Measurements from ENCODE around the gene CAPN1.

Gene CAPN1

DNA sequence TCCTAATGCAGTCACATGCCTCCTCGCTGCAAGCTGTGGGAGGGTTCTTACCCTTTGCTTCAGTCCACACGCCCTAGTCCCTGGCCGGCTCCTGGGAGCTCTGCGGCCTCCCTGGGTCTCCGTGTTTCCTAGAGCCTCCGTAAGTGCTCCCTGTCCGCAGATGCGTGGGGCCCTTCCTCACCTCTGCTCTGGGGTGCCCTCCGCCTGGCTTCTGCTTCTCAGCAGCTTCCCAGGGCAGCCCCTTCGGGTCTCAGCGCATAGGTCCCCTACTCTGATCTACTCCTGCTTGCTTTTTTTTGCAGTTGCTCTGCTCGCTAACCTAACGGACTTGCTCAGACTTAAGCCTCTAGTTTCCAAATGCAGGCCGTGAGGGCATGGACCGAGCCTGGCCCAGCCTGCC lies 22.4 kb downstream of the CAPN1 start:
- DNase-seq (ENCODE audit: low spot score): no peak

GRCh38 chr11:65204646-65205601 lies 23.2 kb downstream of the CAPN1 start:
- DNase-seq (ENCODE audit: low spot score): peak; percentile 33

DNA sequence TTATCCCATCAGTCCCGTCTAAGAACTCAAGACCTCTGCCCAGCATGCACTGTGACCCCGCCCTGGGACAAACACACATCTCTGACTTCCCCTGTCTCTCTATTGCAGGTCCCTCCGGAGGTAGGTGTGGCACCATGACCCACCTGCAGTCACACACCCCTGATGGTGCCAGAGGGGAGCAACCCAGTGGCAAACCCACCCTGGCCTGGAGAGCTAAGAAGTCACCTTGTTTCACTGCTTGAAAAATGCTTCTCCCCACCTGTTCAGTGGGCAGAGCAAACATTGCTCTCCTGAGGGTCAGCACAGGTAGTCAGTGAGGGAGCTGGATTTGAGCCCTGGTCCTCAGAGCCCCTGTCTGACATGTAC lies 23.9 kb downstream of the CAPN1 start:
- no peak for DNase-seq (ENCODE audit: low spot score)

- DNase-seq (ENCODE audit: low spot score): no peak
These were observed 24.7 kb downstream of the CAPN1 start for GRCh38 chr11:65206441-65206841.

GRCh38 chr11:65206901-65207300 lies 25.2 kb downstream of the CAPN1 start:
- DNase-seq (ENCODE audit: low spot score): no peak

DNA sequence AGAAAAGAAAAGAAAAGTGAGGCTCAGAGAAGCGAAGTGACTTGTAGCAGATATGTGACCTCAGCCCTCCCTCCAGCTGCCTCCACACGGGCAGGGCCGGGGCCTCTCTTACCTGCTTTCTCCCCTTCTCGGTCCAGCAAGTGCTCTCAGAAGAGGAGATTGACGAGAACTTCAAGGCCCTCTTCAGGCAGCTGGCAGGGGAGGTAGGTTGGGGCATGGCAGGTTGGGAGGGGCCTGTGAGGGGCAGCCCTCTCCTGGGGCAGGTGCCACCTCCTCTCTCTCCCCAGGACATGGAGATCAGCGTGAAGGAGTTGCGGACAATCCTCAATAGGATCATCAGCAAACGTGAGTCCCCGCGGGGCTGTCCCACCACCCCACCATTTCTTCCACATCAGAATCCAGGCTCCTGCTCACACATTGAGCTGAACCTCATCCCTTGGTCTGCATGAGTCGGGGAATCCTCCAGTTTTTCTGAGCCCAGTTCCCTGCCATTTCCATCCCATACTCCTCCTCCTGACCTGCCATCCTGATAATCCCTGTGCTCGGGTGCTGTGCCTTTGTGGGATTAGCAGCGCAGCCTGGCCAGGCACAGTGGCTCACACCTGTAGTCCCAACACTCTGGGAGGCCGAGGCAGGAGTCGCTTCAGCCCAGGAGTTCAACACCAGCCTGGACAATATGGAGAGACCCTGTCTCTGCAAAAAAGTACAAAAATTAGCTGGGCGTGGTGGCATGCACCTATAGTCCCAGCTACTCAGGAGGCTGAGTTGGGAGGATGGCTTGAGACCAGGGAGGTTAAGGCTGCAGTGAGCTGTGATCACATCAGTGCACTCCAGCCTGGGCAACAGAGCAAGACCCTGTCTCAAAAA lies 26.4 kb downstream of the CAPN1 start:
- no peak for DNase-seq (ENCODE audit: low spot score)

- no peak for DNase-seq (ENCODE audit: low spot score)
These were observed 27.3 kb downstream of the CAPN1 start for GRCh38 chr11:65208785-65209710.

DNA sequence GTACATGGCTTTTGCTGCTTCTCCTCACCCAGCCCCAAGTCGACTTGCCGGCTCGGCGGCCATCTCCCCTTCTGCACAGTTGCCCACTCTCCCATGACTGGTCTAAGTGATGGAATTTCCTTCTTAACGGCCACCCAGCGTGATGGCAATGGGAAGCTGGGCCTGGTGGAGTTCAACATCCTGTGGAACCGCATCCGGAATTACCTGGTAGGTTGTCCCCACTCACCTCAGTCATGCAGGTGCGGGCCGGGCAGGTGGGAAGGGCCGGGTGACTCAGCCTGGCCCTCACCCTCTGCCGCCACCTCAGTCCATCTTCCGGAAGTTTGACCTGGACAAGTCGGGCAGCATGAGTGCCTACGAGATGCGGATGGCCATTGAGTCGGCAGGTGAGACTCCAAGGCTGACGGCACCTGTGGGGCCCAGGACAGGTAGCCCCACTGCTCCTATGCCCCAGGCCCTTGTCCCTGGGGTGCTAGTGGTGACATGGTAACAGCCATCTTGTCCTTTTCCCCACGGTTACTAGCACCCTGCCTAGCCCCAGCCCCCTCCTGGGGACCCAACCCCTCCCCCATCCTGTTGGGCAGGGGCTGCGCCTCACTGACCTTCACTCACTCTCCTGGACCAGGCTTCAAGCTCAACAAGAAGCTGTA lies 28.1 kb downstream of the CAPN1 start:
- DNase-seq (ENCODE audit: low spot score): no peak

DNA sequence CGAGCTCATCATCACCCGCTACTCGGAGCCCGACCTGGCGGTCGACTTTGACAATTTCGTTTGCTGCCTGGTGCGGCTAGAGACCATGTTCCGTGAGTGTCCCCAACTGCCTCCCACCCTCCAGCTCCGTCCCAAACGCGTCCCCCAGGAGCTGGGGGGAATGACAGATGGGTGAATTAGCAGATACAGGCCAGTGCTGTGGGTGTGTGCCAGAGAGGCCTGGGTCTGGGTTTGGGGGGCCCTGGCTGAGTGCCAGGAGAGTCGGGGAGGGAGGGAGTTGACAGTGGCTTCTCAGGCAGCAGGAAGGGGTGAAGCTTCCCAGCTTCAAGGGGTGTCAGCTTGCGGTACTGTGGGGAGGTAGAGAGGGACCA lies 28.6 kb downstream of the CAPN1 start:
- no peak for DNase-seq (ENCODE audit: low spot score)

DNA sequence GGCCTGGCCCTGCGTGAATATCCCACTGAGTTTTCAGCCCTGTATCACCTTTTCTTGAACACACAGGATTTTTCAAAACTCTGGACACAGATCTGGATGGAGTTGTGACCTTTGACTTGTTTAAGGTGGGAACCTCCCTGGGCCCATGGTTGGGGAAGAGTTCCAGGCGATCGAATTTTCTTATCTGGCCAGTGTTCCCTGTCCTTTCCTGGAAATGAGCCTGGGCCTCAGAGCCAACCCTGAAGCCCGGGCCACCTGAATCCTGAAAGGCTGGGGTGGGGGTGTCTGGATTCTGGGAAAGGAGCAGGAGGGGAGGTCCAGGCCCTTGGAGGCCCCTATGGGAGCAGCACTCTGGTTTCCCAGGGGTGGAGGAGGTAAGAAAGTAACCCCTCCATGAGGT lies 29.0 kb downstream of the CAPN1 start:
- no peak for DNase-seq (ENCODE audit: low spot score)

- DNase-seq (ENCODE audit: low spot score): no peak
These were observed 29.8 kb downstream of the CAPN1 start for GRCh38 chr11:65211293-65212105.

DNA sequence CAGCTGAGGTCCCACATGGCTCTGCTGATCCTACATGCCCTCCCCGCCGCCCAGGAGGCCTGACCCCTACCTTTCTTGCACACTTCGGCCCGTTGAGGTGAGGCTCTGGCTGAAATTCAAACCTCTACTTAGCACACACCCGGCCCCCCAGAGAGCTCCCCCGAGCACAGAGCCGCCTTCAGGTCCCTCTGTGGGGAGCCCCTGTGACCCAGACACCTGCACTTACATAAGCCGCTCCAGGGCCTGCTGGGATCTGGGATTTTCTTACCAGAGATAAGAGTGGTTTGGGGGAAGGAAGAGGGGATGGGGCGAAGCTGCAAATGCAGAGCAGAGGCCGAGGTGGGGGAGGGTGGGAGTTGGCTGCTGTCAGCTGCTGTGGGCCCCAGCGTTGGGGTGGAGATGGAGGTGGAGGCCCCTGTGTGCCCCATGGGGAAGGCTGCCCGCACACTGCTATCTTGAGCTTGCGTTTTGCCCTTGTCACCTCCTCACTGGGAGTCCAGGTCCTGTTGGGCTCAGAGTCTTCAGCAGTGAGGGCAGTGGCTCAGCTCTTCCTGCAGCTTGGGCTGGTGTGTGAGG lies 30.6 kb downstream of the CAPN1 start:
- no peak for DNase-seq (ENCODE audit: low spot score)

- DNase-seq (ENCODE audit: low spot score): peak; percentile 14
These were observed 31.8 kb downstream of the CAPN1 start for GRCh38 chr11:65213322-65214211.

- DNase-seq (ENCODE audit: low spot score): no peak
These were observed 32.6 kb downstream of the CAPN1 start for GRCh38 chr11:65214212-65214845.

DNA sequence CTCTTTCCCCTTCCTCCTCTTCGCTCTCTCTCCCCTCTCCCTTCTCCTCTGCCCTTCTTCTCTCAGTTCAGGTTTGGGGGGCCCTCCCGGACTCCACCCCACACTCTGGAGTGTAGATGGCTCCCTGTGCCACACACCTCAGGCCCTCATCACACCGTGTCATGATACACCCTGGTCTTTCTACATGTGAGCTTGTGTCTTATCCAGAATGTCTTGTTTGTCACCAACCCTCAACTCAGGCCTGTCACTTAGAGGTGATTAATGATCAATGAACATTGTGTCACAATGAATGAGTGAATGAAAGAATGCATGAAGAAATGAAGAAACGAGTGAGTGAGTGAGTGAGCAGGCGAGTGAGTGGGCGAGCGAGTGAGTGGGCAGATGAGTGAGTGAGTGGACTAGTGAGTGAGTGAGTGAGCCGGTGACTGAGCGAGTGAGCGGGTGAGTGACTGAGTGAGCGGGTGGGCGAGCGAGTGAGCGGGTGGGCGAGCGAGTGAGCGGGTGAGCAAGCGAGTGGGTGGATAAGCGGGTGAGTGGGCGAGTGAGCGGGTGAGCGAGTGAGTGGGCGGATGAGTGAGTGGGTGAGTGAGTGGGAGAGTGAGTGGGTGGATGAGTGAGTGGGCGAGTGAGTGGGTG lies 33.8 kb downstream of the CAPN1 start:
- no peak for DNase-seq (ENCODE audit: low spot score)

- no peak for DNase-seq (ENCODE audit: low spot score)
These were observed 35.1 kb downstream of the CAPN1 start for GRCh38 chr11:65216830-65217229.

DNA sequence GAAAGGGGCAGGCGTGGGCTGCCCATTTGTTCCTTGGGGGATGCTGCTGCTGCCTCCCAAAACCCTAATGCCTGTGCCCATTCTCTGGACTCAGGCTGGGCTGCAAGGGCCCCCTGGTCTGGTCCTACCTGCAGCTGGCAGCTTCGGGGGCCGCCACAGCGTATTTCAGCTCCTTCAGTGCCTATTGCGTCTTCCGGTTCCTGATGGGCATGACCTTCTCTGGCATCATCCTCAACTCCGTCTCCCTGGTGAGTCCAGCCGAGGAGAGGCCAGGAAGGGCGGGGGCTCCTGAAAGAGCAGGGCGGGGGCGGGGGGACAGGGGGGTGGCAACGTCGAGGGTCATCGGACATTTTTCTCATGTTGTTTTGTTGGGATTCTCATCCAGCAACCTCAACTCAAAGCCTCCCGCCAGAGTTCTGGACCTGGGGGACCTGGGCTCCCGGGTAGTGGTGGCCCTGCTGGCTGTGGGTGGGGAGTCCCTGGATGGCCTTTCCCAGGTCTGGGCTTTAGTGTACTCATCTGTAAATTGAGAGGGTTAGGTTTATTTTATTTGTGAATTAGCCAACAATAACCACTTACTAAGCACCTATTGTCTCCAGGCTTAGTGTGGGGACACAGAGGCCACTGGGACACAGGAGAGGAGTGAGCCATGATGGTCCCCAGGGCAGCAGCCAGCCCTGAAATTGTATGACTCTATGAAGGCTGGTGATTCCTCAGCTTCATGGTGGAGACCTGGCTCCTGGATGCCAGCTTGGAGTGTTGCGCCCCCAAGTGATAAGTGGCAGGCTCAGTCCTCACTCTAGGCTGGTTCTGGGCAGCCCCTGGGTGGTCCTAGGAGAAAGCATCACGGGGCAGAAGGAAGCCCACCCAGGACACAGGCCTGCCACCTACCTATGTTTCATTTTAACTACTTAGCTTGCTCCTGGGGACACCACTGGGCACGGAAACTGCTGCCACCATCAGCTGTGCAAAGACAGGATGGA lies 36.0 kb downstream of the CAPN1 start:
- no peak for DNase-seq (ENCODE audit: low spot score)

All from CD4-positive, alpha-beta T cell treated with Interleukin-6 at 100 ng/mL for 8 hours (primary cell).